Keratinocyte (primary cell): ENCODE measurements around the gene DAB1.

Source experiments
- CTCF ChIP-seq, 3 experiments: IDR thresholded peaks in 1 of 3; conservative IDR thresholded peaks in 1 of 3; optimal IDR thresholded peaks in 1 of 3; 2 replicates in 2 of 3; 3 replicates in 1 of 3; pipeline versions ENCODE3 to v1.5.1; 2011; ENCODE audit warnings: low read length in 3 of 3, mild to moderate bottlenecking in 3 of 3, moderate library complexity in 2 of 3, control low read depth in 1 of 3, inconsistent platforms in 1 of 3; ENCODE audit not compliant: insufficient read depth in 2 of 3; ENCODE audit errors: extremely low read depth in 1 of 3
- EZH2 ChIP-seq: IDR thresholded peaks from one replicate; pipeline ENCODE4 v1.6.1; 2012; ENCODE audit warnings: inconsistent platforms, mild to moderate bottlenecking, low read length, moderate library complexity

GRCh38 chr1:57089221-57089620 is 334.6 kb downstream of the DAB1 start:
- no peak for TF ChIP-seq CTCF (optimal IDR thresholded peaks at IDR 0.05 in 1 of 3, IDR thresholded peaks at IDR 0.05 in 1 of 3, conservative IDR thresholded peaks at IDR 0.05 in 1 of 3; ENCODE audit: extremely low read depth in 1 of 3, insufficient read depth in 2 of 3, low read length in 3 of 3)
- no peak for TF ChIP-seq EZH2
